H1 (cell line): Measurements from ENCODE around the gene CTNND2. TPM values are rescaled to one million over a fixed set of nuclear protein-coding genes. Genes with fewer than 3 reads are reported as not detected.
A peak's percentile ranks its signal among the peaks of the same experiment; 100 is the strongest.

Source experiments
- CTCF ChIA-PET: fragments of 300-600 bp; sonication (Branson Sonifier 250); formaldehyde crosslinking; loops from one replicate; lab custom pipeline; 2021; ENCODE audit not compliant: partially characterized antibody; lab: Charles Lee
- POLR2A ChIA-PET: fragments of 300-600 bp; sonication (Branson Sonifier 250); formaldehyde crosslinking; loops from one replicate; lab custom pipeline; 2021; ENCODE audit warnings: inconsistent platforms; ENCODE audit not compliant: partially characterized antibody; lab: Charles Lee
- DNase-seq, 2 experiments: peaks; one replicate each; pipeline versions ENCODE4 v3.0.0 to v3.0.0-alpha.2; 2010 to 2022; ENCODE audit warnings: low spot score in 2 of 2, low read depth in 1 of 2, mixed read lengths in 1 of 2
- FAIRE-seq: peaks from 2 replicates; lab custom pipeline; 2011; peaks lifted over from hg19 to GRCh38; lab: Jason Lieb, UNC
- H2AFZ ChIP-seq: 2 replicates; pipeline ENCODE4 v1.8.1; 2012; ENCODE audit warnings: low read length, inconsistent platforms
- H2AK5ac ChIP-seq: 2 replicates; pipeline ENCODE4 v1.6.1; 2013; ENCODE audit warnings: low read depth, low read length
- H2BK120ac ChIP-seq: replicated peaks from 2 replicates; pipeline ENCODE3; 2013; ENCODE audit warnings: low read depth, low read length, inconsistent platforms
- H2BK12ac ChIP-seq: 2 replicates; pipeline ENCODE4 v1.6.1; 2013; ENCODE audit warnings: low read depth, low read length
- H2BK15ac ChIP-seq: 2 replicates; pipeline ENCODE4 v1.6.1; 2013; ENCODE audit warnings: low read length
- H2BK20ac ChIP-seq: 2 replicates; pipeline ENCODE4 v1.6.1; 2013; ENCODE audit warnings: low read length
- H2BK5ac ChIP-seq: 2 replicates; pipeline ENCODE4 v1.6.1; 2013; ENCODE audit warnings: low read depth, low read length
- H3K14ac ChIP-seq: 2 replicates; pipeline ENCODE4 v1.6.1; 2013; ENCODE audit warnings: inconsistent platforms; ENCODE audit not compliant: insufficient read length
- H3K18ac ChIP-seq: 2 replicates; pipeline ENCODE4 v1.6.1; 2013; ENCODE audit warnings: low read length; ENCODE audit errors: extremely low read depth
- H3K23ac ChIP-seq: 2 replicates; pipeline ENCODE4 v1.6.1; 2013; ENCODE audit warnings: inconsistent platforms; ENCODE audit not compliant: insufficient read length
- H3K23me2 ChIP-seq: 2 replicates; pipeline ENCODE4 v1.6.1; 2013; ENCODE audit warnings: low read depth, low read length
- H3K27ac ChIP-seq: 2 replicates; pipeline ENCODE4 v1.6.1; 2011; ENCODE audit warnings: low read depth, low read length, inconsistent platforms
- H3K27me3 ChIP-seq, 4 experiments: replicated peaks in 1 of 4; 1 replicate in 1 of 4; 2 replicates in 3 of 4; pipeline versions ENCODE4 v1.6.1 to v1.8.1; 2011 to 2013; ENCODE audit warnings: low read length in 3 of 4, mild to moderate bottlenecking in 3 of 4, inconsistent platforms in 2 of 4, mixed read lengths in 2 of 4, moderate library complexity in 1 of 4; ENCODE audit not compliant: control insufficient read depth in 3 of 4, insufficient read depth in 3 of 4; ENCODE audit errors: extremely low read depth in 1 of 4
- H3K36me3 ChIP-seq, 4 experiments: 2 replicates each; pipeline versions ENCODE4 v1.6.1 to v1.8.1; 2011 to 2013; ENCODE audit warnings: mild to moderate bottlenecking in 4 of 4, low read length in 3 of 4, moderate library complexity in 2 of 4, control low read depth in 1 of 4, inconsistent platforms in 1 of 4; ENCODE audit not compliant: insufficient read depth in 4 of 4, control insufficient read depth in 2 of 4
- H3K4ac ChIP-seq: replicated peaks from 2 replicates; pipeline ENCODE3; 2013; ENCODE audit warnings: low read length, low read depth, mixed read lengths, inconsistent platforms; ENCODE audit not compliant: insufficient read length
- H3K4me1 ChIP-seq, 4 experiments: replicated peaks in 1 of 4; 1 replicate in 1 of 4; 2 replicates in 3 of 4; pipeline versions ENCODE4 v1.6.1 to v1.8.1; 2011 to 2013; ENCODE audit warnings: low read length in 3 of 4, inconsistent platforms in 2 of 4, mixed read lengths in 1 of 4; ENCODE audit not compliant: insufficient read depth in 4 of 4, control insufficient read depth in 3 of 4
- H3K4me2 ChIP-seq, 2 experiments: 2 replicates each; pipeline versions ENCODE4 v1.6.1 to v1.8.1; 2011 to 2013; ENCODE audit warnings: low read depth in 2 of 2, low read length in 2 of 2, control low read depth in 1 of 2, inconsistent platforms in 1 of 2, mild to moderate bottlenecking in 1 of 2; ENCODE audit not compliant: insufficient read depth in 1 of 2
- H3K4me3 ChIP-seq, 4 experiments: fragments of 200-600, 300-600 bp in 1 of 4; sonication (generic), shearing (Covaris generic), sonication (Bioruptor Twin) in 1 of 4; 2 replicates each; pipeline versions ENCODE4 v1.5.1 to v1.8.1; 2011 to 2016; ENCODE audit warnings: low read length in 4 of 4, low read depth in 3 of 4, control low read depth in 2 of 4, inconsistent platforms in 2 of 4, mild to moderate bottlenecking in 2 of 4, mixed read lengths in 1 of 4, moderate library complexity in 1 of 4; ENCODE audit not compliant: insufficient read depth in 2 of 4; ENCODE audit errors: extremely low read depth in 1 of 4
- H3K56ac ChIP-seq: replicated peaks from 2 replicates; pipeline ENCODE3; 2013; ENCODE audit warnings: low read depth, mild to moderate bottlenecking, mixed read lengths, low read length, inconsistent platforms; ENCODE audit not compliant: insufficient read length
- H3K79me1 ChIP-seq: 2 replicates; pipeline ENCODE4 v1.6.1; 2013; ENCODE audit warnings: low read depth, low read length, control low read depth
- H3K79me2 ChIP-seq, 2 experiments: 2 replicates each; pipeline versions ENCODE4 v1.6.1 to v1.8.1; 2012 to 2013; ENCODE audit warnings: low read length in 2 of 2, mild to moderate bottlenecking in 2 of 2, inconsistent platforms in 1 of 2; ENCODE audit not compliant: insufficient read depth in 2 of 2, control insufficient read depth in 1 of 2
- H3K9ac ChIP-seq, 4 experiments: replicated peaks in 1 of 4; 1 replicate in 1 of 4; 2 replicates in 3 of 4; pipeline versions ENCODE4 v1.6.1 to v1.8.1; 2011 to 2013; ENCODE audit warnings: low read depth in 3 of 4, low read length in 3 of 4, control low read depth in 2 of 4, mild to moderate bottlenecking in 2 of 4, moderate library complexity in 2 of 4, inconsistent platforms in 1 of 4; ENCODE audit errors: extremely low read depth in 1 of 4
- H3K9me3 ChIP-seq, 2 experiments: 2 replicates each; pipeline versions ENCODE4 v1.6.1 to v1.8.1; 2012 to 2013; ENCODE audit warnings: mild to moderate bottlenecking in 2 of 2, moderate library complexity in 2 of 2, control low read depth in 1 of 2, inconsistent platforms in 1 of 2, low read depth in 1 of 2, low read length in 1 of 2, mixed read lengths in 1 of 2; ENCODE audit not compliant: insufficient read depth in 2 of 2
- H4K20me1 ChIP-seq, 2 experiments: replicated peaks in 1 of 2; 2 replicates each; pipeline versions ENCODE3 to v1.8.1; 2011 to 2013; ENCODE audit warnings: inconsistent platforms in 2 of 2, low read length in 2 of 2, mild to moderate bottlenecking in 1 of 2; ENCODE audit not compliant: insufficient read depth in 2 of 2, control insufficient read depth in 1 of 2
- H4K5ac ChIP-seq: 2 replicates; pipeline ENCODE4 v1.6.1; 2013; ENCODE audit warnings: low read length, low read depth, mixed read lengths, inconsistent platforms; ENCODE audit not compliant: insufficient read length
- H4K8ac ChIP-seq: 2 replicates; pipeline ENCODE4 v1.8.0; 2013; ENCODE audit warnings: mild to moderate bottlenecking, moderate library complexity, low read length, inconsistent platforms; ENCODE audit not compliant: insufficient read depth; ENCODE audit errors: extremely low read depth
- H4K91ac ChIP-seq: replicated peaks from 2 replicates; pipeline ENCODE3; 2013; ENCODE audit warnings: low read length, mixed read lengths, inconsistent platforms; ENCODE audit not compliant: insufficient read length
- CTCF ChIP-seq, 3 experiments: IDR thresholded peaks; 1 replicate in 2 of 3; 2 replicates in 1 of 3; pipeline versions ENCODE4 v1.5.1 to v1.6.1; 2011; ENCODE audit warnings: low read length in 3 of 3, mild to moderate bottlenecking in 3 of 3, inconsistent platforms in 2 of 3, low read depth in 1 of 3, moderate library complexity in 1 of 3; ENCODE audit not compliant: insufficient read depth in 1 of 3; ENCODE audit errors: control extremely low read depth in 1 of 3
- FOSL1 ChIP-seq: IDR thresholded peaks from 2 replicates; pipeline ENCODE4 v1.6.1; 2011; ENCODE audit warnings: mild to moderate bottlenecking, low read depth, low read length, moderate library complexity; ENCODE audit not compliant: insufficient read depth
- JUND ChIP-seq: IDR thresholded peaks from 2 replicates; pipeline ENCODE4 v1.6.1; 2011; ENCODE audit warnings: mild to moderate bottlenecking, improper control_type of control experiment, low read length
- NANOG ChIP-seq: IDR thresholded peaks from 2 replicates; pipeline ENCODE4 v1.6.1; 2011; ENCODE audit warnings: low read length, low read depth, mild to moderate bottlenecking, inconsistent platforms; ENCODE audit not compliant: insufficient read depth, poor library complexity, severe bottlenecking
- RAD21 ChIP-seq, 2 experiments: IDR thresholded peaks in 1 of 2; conservative IDR thresholded peaks in 1 of 2; 2 replicates each; pipeline ENCODE4 v1.6.1; 2011; ENCODE audit warnings: low read depth in 2 of 2, low read length in 2 of 2, improper control_type of control experiment in 1 of 2, inconsistent platforms in 1 of 2, mild to moderate bottlenecking in 1 of 2, moderate library complexity in 1 of 2
- SAP30 ChIP-seq: fragments of 300-600 bp; sonication (generic); IDR thresholded peaks from 2 replicates; pipeline ENCODE4 v1.7.1; 2012; ENCODE audit warnings: low read length, moderate library complexity, mild to moderate bottlenecking, inconsistent platforms; ENCODE audit not compliant: insufficient read depth, insufficient replicate concordance
- WGBS, 2 experiments: shearing (Covaris generic) in 1 of 2; methylation state at CpG; one replicate each; pipeline versions ENCODE4 v1.1.6 to v1.1.7; 2013 to 2015; ENCODE audit warnings: low lambda C conversion rate in 2 of 2, mixed read lengths in 2 of 2, inconsistent platforms in 1 of 2, low coverage in 1 of 2, missing lambda C conversion rate in 1 of 2; ENCODE audit not compliant: insufficient replicate concordance in 2 of 2, insufficient coverage in 1 of 2, insufficient read length in 1 of 2; ENCODE audit errors: extremely low coverage in 1 of 2, missing lambda C conversion rate in 1 of 2; 5-methylcytosine and 5-hydroxymethylcytosine counted together
- polyA plus RNA-seq, 7 experiments: library from polyadenylated mRNA; depleted of rRNA in 3 of 7; stranded (reverse) in 5 of 7; unstranded in 2 of 7; fragments of >200 nt in 5 of 7; fragments of 200-250 nt in 2 of 7; gene quantifications; 1 replicate in 5 of 7; 2 replicates in 1 of 7; 4 replicates in 1 of 7; pipeline versions ENCODE4 v1.2.1 to v1.2.3, GENCODE V29; 2011 to 2013; ENCODE audit warnings: missing spikeins in 2 of 7, mixed read lengths in 2 of 7
- total RNA-seq: library from RNA; stranded (reverse); fragmentation: NEBNext Ultra II Directional; extraction: Animal tissue kit (Norgen Biotek cat#: 25700); gene quantifications from 2 replicates; pipeline ENCODE4 v1.2.1, GENCODE V29; 2021
- TF ChIP-seq, protein P1 (sequence below): IDR thresholded peaks from 2 replicates; pipeline ENCODE4 v1.6.1; 2011; ENCODE audit warnings: low read depth, mild to moderate bottlenecking, low read length; ENCODE audit not compliant: insufficient read depth

The CTNND2 gene
- total and polyA plus RNA-seq, 2 of the 8 experiments (the other 6 are each of a cell fraction or from before 2014, with no cell fraction given) = 7.4 to 14.2 TPM

GRCh38 chr5:10987276-10987924, 916.8 kb downstream of the CTNND2 start:
- H3K23me2 ChIP-seq = no peaks in the 10 kb centered on the region
- no peak overlapping the region for H3K23ac ChIP-seq
- H3K4me1 ChIP-seq = peaks cover 0 to 7% (median 0%) of the 10 kb centered on the region in 4 experiments; a peak in 3 of 7 replicates
- POLR2A ChIA-PET = interaction anchor here (1.9 kb wide), 1 partner anchor 9 kb away, joined by 4 read pairs; no protein-coding TSS in a partner anchor
- H3K36me3 ChIP-seq = no peaks in the 10 kb centered on the region
- H3K9me3 ChIP-seq = no peaks in the 10 kb centered on the region
- no peak overlapping the region for H3K56ac ChIP-seq
- no peak overlapping the region for H2AFZ ChIP-seq
- no peaks in the 10 kb centered on the region for H3K79me2 ChIP-seq
- 75% methylated on average over 6 of the region's 8 CpGs; no CpG with 5 or more reads in 1 of the 2 experiments for WGBS, 2 experiments
- no peak overlapping the region for H4K5ac ChIP-seq
- no peak overlapping the region for H3K4ac ChIP-seq
- no peak overlapping the region for H2BK15ac ChIP-seq
- CTCF ChIA-PET = interaction anchor here (0.6 to 3.9 kb wide), 61 partner anchors 11 to 539 kb away, joined by 3 to 35 read pairs (median 4); no protein-coding TSS in a partner anchor
- H4K91ac ChIP-seq = no peak overlapping the region
- 0 out of 2 replicates have a peak overlapping the region, but pooled peaks have one; percentile 50 for H2BK12ac ChIP-seq
- DNase-seq (no peak), FAIRE-seq (no peak)
- H2BK120ac ChIP-seq = no peak overlapping the region
- no peak overlapping the region for H3K14ac ChIP-seq
- H3K27me3 ChIP-seq = no peaks in the 10 kb centered on the region
- H3K79me1 ChIP-seq = no peaks in the 10 kb centered on the region
- H3K4me2 ChIP-seq = peak overlapping the region in 1 of 2 experiments; percentile 63; a peak in 1 of 4 replicates
- H3K9ac ChIP-seq = no peak overlapping the region
- no peak overlapping the region for H3K18ac ChIP-seq
- no peak overlapping the region for H3K4me3 ChIP-seq
- no peak overlapping the region for H3K27ac ChIP-seq
- H4K20me1 ChIP-seq = no peaks in the 10 kb centered on the region
- H2BK20ac ChIP-seq = no peak overlapping the region
- H2BK5ac ChIP-seq = no peak overlapping the region; the same call in 1 of the 2 replicates
- H2AK5ac ChIP-seq = no peak overlapping the region
- no peak overlapping the region for H4K8ac ChIP-seq
- TF ChIP-seq NANOG (no peak), FOSL1 (no peak), RAD21 (IDR thresholded peaks at IDR 0.05 in 1 of 2, conservative IDR thresholded peaks at IDR 0.05 in 1 of 2; ENCODE audit: low read depth in 2 of 2, low read length in 2 of 2) (no peak), SAP30 (no peak), CTCF (IDR thresholded peaks at IDR 0.05; ENCODE audit: control extremely low read depth in 1 of 3, insufficient read depth in 1 of 3, low read depth in 1 of 3, low read length in 3 of 3) (no peak), JUND (no peak)
- TF ChIP-seq, protein P1, sequence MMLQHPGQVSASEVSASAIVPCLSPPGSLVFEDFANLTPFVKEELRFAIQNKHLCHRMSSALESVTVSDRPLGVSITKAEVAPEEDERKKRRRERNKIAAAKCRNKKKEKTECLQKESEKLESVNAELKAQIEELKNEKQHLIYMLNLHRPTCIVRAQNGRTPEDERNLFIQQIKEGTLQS = no peak
